H1 (cell line): ENCODE measurements around the gene TAB3. TPM values are rescaled to one million over a fixed set of nuclear protein-coding genes. Genes with fewer than 3 reads are reported as not detected.

Experiments
- CEBPB ChIP-seq: IDR thresholded peaks from 2 replicates; pipeline ENCODE4 v1.6.1; 2012; ENCODE audit warnings: low read depth, low read length
- polyA plus RNA-seq, 7 experiments: library from polyadenylated mRNA; depleted of rRNA in 3 of 7; stranded (reverse) in 5 of 7; unstranded in 2 of 7; fragments of >200 nt in 5 of 7; fragments of 200-250 nt in 2 of 7; gene quantifications; 1 replicate in 5 of 7; 2 replicates in 1 of 7; 4 replicates in 1 of 7; pipeline versions ENCODE4 v1.2.1 to v1.2.3, GENCODE V29; 2011 to 2013; ENCODE audit warnings: missing spikeins in 2 of 7, mixed read lengths in 2 of 7
- total RNA-seq: library from RNA; stranded (reverse); fragmentation: NEBNext Ultra II Directional; extraction: Animal tissue kit (Norgen Biotek cat#: 25700); gene quantifications from 2 replicates; pipeline ENCODE4 v1.2.1, GENCODE V29; 2021

TAB3 gene
- total and polyA plus RNA-seq, 2 of the 8 experiments (the other 6 are each of a cell fraction or from before 2014, with no cell fraction given) = 12.7 to 12.9 TPM

GRCh38 chrX:30794497-30794896 is 94.6 kb downstream of the TAB3 start (continued):
- TF ChIP-seq CEBPB = no peak
